ENCODE measurements around the gene MCOLN1. TPM values are rescaled to one million over a fixed set of nuclear protein-coding genes. Genes with fewer than 3 reads are reported as not detected.

Gene MCOLN1
- total RNA-seq, 1 experiment from 2014 or later = 16.2 TPM

DNA sequence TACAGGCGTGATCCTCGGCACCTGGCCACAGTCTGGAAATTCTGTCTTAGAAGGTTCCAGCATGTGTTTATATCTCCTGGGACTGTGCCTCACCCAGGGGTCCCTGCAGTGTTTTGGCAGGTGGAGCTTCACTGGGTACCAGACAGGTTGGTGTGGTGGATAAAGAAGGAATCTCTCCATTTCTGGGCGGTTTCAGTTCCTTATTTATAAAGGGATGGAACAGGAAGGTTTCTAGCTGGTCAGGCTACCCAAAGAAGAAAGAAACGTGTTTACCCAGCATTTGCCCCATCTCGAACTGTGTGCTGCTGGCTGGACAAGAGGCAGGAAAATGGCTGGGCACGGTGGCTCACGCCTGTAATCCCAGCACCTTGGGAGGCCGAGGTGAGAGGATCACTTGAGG lies 22.9 kb downstream of the MCOLN1 start:
- Mint-ChIP-seq H3K36me3 (ENCODE audit: insufficient read depth, unreplicated experiment) (peaks cover 4% of the 10 kb centered on the region), H3K27me3 (ENCODE audit: insufficient read depth, unreplicated experiment) (no peaks in the 10 kb centered on the region), H3K4me3 (ENCODE audit: unreplicated experiment) (no peak overlapping the region), H3K27ac (ENCODE audit: unreplicated experiment) (no peak overlapping the region), H3K9me3 (ENCODE audit: unreplicated experiment) (no peaks in the 10 kb centered on the region), H3K4me1 (ENCODE audit: low read depth, unreplicated experiment) (no peaks in the 10 kb centered on the region)
- Histone ChIP-seq H3K4me1 (no peaks in the 10 kb centered on the region), H3K27me3 (replicated peaks; ENCODE audit: control insufficient read depth, insufficient read depth, low read length) (no peaks in the 10 kb centered on the region), H3K4me3 (ENCODE audit: low read depth, low read length) (no peak overlapping the region), H3K36me3 (ENCODE audit: control insufficient read depth, insufficient read depth, low read length) (no peaks in the 10 kb centered on the region), H3K9me3 (no peaks in the 10 kb centered on the region)
- POLR2A ChIA-PET = no interaction called here
- intact Hi-C loops (cut with micrococcal nuclease; ENCODE audit: unreplicated experiment) = no loop called here
- no peak for DNase-seq
- no TSS peak for BruUV-seq (replicated peaks)
- TF ChIP-seq, protein P1, sequence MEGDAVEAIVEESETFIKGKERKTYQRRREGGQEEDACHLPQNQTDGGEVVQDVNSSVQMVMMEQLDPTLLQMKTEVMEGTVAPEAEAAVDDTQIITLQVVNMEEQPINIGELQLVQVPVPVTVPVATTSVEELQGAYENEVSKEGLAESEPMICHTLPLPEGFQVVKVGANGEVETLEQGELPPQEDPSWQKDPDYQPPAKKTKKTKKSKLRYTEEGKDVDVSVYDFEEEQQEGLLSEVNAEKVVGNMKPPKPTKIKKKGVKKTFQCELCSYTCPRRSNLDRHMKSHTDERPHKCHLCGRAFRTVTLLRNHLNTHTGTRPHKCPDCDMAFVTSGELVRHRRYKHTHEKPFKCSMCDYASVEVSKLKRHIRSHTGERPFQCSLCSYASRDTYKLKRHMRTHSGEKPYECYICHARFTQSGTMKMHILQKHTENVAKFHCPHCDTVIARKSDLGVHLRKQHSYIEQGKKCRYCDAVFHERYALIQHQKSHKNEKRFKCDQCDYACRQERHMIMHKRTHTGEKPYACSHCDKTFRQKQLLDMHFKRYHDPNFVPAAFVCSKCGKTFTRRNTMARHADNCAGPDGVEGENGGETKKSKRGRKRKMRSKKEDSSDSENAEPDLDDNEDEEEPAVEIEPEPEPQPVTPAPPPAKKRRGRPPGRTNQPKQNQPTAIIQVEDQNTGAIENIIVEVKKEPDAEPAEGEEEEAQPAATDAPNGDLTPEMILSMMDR (IDR thresholded peaks at IDR 0.05; ENCODE audit: insufficient read depth in 1 of 2, low read depth in 1 of 2, low read length in 1 of 2, severe bottlenecking in 1 of 2, unreplicated experiment in 1 of 2) = no peak
- CTCF ChIA-PET = no interaction called here

DNA sequence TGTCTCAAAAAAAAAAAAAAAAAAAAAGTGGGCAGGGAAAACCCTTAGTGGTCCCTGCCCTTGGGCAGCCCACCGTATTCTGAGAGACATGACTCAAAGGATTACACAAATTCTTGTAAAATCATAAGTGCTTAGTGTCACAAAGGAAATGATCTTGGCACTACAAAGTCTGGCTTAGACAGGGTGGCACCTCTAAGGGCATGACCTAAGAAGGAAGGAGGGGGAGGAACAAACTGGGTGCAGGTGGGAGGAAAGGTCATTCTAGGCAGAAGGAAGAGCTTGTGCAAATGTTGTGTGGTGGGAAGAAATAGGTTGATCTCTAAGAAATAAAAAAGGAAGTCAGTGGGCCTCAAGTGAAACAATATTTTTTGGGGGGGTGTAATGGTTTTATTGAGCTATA lies 23.5 kb downstream of the MCOLN1 start:
- no TSS peak for BruUV-seq (replicated peaks)
- CTCF ChIA-PET = no interaction called here
- POLR2A ChIA-PET = no interaction called here

DNA sequence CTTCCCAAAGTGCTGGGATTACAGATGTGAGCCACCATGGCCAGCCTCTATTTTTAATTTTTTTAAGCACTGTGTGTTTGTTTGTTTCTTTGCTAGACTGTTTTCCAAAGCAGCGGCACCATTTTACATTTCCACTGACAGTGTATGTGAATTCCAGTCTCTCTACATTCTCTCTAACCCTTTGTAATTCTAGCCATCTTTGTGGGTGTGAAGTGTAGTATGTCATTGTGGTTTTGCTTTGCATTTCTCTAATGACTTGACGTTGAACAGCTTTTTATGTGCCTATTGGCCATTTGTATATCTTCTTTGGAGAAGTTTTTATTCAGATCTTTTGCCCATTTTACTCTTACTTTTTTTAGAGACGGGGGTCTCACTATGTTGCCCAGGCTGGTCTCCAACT lies 24.7 kb downstream of the MCOLN1 start:
- no peaks in the 10 kb centered on the region for H3K36me3 ChIP-seq (ENCODE audit: control insufficient read depth, insufficient read depth, low read length)
- Mint-ChIP-seq H3K36me3 (ENCODE audit: insufficient read depth, unreplicated experiment) (peaks cover 9% of the 10 kb centered on the region), H3K27me3 (ENCODE audit: insufficient read depth, unreplicated experiment) (no peaks in the 10 kb centered on the region), H3K9me3 (ENCODE audit: unreplicated experiment) (no peaks in the 10 kb centered on the region), H3K4me1 (ENCODE audit: low read depth, unreplicated experiment) (no peaks in the 10 kb centered on the region), H3K4me3 (ENCODE audit: unreplicated experiment) (no peak overlapping the region), H3K27ac (ENCODE audit: unreplicated experiment) (no peak overlapping the region)
- BruUV-seq (replicated peaks) = no TSS peak
- TF ChIP-seq, protein P1 (IDR thresholded peaks at IDR 0.05; ENCODE audit: insufficient read depth in 1 of 2, low read depth in 1 of 2, low read length in 1 of 2, severe bottlenecking in 1 of 2, unreplicated experiment in 1 of 2) = no peak
- H3K4me3 ChIP-seq (ENCODE audit: low read depth, low read length) = no peak overlapping the region
- POLR2A ChIA-PET = no interaction called here
- DNase-seq = no peak
- no peaks in the 10 kb centered on the region for H3K27me3 ChIP-seq (replicated peaks; ENCODE audit: control insufficient read depth, insufficient read depth, low read length)
- no peaks in the 10 kb centered on the region for H3K4me1 ChIP-seq
- intact Hi-C loops (cut with micrococcal nuclease; ENCODE audit: unreplicated experiment) = no loop called here
- no peaks in the 10 kb centered on the region for H3K9me3 ChIP-seq
- CTCF ChIA-PET = no interaction called here

More for the DNA sequence above, 23.5 kb downstream of the MCOLN1 start:
- TF ChIP-seq, protein P1 (IDR thresholded peaks at IDR 0.05; ENCODE audit: insufficient read depth in 1 of 2, low read depth in 1 of 2, low read length in 1 of 2, severe bottlenecking in 1 of 2, unreplicated experiment in 1 of 2) = no peak
- intact Hi-C loops (cut with micrococcal nuclease; ENCODE audit: unreplicated experiment) = no loop called here
- no peaks in the 10 kb centered on the region for H3K27me3 ChIP-seq (replicated peaks; ENCODE audit: control insufficient read depth, insufficient read depth, low read length)
- no peaks in the 10 kb centered on the region for H3K27me3 Mint-ChIP-seq (ENCODE audit: insufficient read depth, unreplicated experiment)
- H3K9me3 Mint-ChIP-seq (ENCODE audit: unreplicated experiment) = no peaks in the 10 kb centered on the region
- H3K9me3 ChIP-seq = no peaks in the 10 kb centered on the region
- H3K27ac Mint-ChIP-seq (ENCODE audit: unreplicated experiment) = no peak overlapping the region
- H3K4me3 ChIP-seq (ENCODE audit: low read depth, low read length) = no peak overlapping the region
- H3K4me3 Mint-ChIP-seq (ENCODE audit: unreplicated experiment) = no peak overlapping the region
- no peaks in the 10 kb centered on the region for H3K36me3 ChIP-seq (ENCODE audit: control insufficient read depth, insufficient read depth, low read length)
- H3K36me3 Mint-ChIP-seq (ENCODE audit: insufficient read depth, unreplicated experiment) = peaks cover 4% of the 10 kb centered on the region
- H3K4me1 Mint-ChIP-seq (ENCODE audit: low read depth, unreplicated experiment) = no peaks in the 10 kb centered on the region
- DNase-seq = no peak
- H3K4me1 ChIP-seq = no peaks in the 10 kb centered on the region

All from Caco-2 (cell line).